Non-pigmented ciliary epithelial cell (primary cell): ENCODE measurements around the gene PCSK9.
"Not testable (repeated sequence)": the region's sequence is repeated elsewhere in the genome, so short reads cannot be mapped to it uniquely, and the experiment has no call there.

Experiments used
- DNase-seq: peaks from one replicate; pipeline ENCODE4 v3.0.0-alpha.2; 2010; ENCODE audit warnings: low read depth

PCSK9 gene

DNA sequence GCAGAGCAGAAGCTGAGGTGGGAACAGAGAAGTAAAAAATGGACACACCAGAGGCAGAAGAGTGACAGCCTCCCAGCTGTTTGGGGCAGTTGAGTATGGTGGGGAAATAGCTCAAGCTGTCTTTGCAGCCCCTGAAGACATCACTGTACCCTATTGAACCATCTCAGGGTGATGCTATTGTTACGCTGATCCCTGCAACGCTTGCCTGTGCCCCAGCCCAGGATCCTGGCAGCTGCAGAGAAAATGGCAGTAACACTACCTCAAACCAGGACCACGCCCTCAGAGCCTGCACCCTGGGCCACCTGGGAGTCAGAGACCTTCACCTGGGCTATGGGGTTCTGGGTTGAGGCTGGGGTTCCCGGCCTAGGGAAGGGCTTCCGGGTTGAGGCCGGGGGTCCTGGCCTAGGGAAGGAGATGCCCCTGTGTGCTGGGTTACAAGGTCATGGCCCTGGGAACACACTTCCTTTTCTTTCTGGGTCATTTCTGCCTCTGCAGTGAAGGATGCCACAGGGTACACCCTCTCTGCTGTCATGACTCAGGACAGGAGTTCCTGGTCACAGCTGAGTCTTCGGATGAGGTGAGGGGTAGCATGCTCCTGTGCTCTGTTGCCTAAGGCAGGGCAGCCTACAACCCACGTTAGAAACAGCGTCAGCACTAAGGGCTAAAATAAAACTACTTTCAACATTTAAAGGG, 29.0 kb upstream of the PCSK9 start:
- no peak for DNase-seq

DNA sequence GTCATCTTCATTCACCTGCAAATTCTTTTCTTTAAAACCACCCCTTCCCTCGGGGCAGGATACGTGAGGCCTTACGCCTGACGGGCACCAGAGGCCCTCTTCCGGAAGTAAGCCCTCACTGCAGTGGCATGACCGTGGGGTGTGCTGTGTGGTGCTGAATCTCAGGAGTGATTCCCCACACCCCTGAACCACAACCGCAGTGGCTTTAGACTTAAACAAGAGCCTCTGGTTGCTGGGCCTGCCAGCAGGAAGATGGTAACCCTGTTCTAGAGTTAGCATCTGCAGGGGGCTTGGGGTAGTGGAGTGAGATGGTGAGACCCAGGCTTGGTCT, 28.5 kb upstream of the PCSK9 start:
- no peak for DNase-seq

- DNase-seq = no peak
Observed at GRCh38 chr1:55012661-55013060, 26.7 kb upstream of the PCSK9 start.

DNA sequence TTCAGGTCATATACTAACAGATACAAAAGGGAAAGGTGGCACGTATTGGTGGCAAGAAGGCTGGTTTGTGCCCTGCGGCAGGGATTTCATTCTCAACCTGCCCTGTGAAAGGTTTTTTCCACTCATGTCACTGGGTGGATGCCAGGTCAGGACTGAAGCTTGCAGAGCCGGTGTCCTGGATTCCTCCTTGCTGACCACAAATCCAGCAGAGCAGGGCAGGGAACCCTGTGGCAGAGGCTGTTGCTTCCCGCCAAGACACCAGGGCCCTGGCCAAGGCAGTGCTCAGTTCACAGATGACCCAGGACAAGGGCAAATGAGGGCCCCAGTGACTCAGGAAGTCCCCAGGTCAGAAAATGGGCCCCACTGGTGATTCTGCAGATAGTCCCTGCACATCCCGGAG, 24.2 kb upstream of the PCSK9 start:
- DNase-seq = no peak

DNA sequence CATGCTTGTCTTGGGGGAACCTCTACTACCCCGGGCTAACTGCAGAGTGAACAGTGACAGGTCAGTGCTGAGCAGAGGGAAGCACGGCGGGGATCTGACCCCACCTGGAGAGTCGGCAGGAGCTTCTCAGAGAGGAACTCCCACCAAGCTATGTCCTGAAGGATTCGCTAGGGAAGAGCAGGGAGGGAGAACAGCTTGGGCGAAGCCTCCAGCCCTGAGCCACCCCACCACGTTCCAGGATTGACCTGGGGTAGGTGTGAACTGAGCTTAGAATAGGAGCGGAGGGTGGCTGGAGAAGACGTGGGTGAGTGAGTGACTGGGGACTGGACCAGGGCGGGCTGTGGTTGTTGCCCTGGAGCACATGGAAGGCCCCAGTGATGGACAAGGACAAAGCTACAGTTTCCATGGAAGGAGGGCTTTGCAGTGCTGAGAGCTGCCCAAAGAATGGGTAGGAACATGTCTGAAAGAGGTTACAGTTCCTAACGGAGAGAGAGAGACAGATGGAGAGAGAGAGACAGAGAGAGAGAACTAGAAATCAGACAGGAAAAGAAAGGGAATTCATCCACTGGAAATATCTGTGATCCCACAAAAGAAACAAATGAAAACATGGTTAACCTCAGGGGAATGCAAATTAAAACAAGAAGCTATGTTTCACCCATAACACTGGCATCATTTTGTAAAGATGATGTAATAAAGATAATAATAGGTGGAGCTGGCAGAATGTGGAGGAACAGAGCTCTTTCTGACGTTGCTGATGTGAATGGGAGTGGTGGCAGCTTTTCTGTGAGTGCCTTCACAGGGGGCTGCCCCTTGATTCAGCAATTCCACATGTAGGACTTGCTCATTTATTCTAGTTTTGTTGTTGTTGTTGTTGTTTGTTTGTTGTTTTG, 23.4 kb upstream of the PCSK9 start:
- DNase-seq = peak; percentile 13

GRCh38 chr1:55018395-55018794, 21.0 kb upstream of the PCSK9 start:
- DNase-seq = no peak

GRCh38 chr1:55021942-55022546, 17.3 kb upstream of the PCSK9 start:
- DNase-seq = peak; percentile 49

DNA sequence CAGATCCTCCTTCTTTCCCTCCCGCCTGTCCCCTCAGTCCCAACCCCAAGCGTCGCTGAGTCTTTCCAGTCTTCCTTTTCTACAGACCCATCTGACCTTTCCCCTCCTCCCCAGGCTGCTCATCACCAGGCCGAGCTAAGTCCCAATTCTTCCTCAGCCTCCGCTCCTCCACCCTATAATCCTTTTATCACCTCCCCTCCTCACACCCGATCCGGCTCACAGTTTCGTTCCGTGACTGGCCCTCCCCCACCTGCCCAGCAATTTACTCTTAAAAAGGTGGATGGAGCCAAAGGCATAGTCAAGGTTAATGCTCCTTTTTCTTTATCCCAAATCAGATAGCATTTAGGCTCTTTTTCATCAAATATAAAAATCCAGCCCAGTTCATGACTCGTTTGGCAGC, 15.2 kb upstream of the PCSK9 start:
- DNase-seq = not testable (repeated sequence)

- DNase-seq = not testable (repeated sequence)
Observed at GRCh38 chr1:55026682-55027081, 12.7 kb upstream of the PCSK9 start.

- DNase-seq = not testable (repeated sequence)
Observed at GRCh38 chr1:55031098-55031497, 8.2 kb upstream of the PCSK9 start.

DNA sequence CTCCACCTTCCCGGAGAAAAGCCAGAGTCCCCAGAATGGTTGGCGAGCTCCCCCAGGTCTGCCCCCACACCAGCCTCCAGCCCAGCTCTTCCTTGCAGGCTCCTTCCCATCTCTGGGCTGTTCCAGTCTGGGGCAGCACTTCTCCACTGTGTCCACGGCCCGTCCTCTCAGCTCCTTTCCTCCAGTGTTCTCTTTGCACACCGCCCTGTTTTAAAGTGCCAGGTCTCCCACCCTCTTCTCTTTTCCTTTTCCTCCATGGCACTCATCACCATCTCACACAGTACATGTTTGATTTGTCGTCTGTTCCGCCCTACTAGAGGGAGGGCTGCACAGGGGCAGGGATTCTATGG, 6.1 kb upstream of the PCSK9 start:
- no peak for DNase-seq

- no peak for DNase-seq
Observed at GRCh38 chr1:55034476-55035133, 4.7 kb upstream of the PCSK9 start.

- no peak for DNase-seq
Observed at GRCh38 chr1:55035904-55036303, 3.4 kb upstream of the PCSK9 start.

DNA sequence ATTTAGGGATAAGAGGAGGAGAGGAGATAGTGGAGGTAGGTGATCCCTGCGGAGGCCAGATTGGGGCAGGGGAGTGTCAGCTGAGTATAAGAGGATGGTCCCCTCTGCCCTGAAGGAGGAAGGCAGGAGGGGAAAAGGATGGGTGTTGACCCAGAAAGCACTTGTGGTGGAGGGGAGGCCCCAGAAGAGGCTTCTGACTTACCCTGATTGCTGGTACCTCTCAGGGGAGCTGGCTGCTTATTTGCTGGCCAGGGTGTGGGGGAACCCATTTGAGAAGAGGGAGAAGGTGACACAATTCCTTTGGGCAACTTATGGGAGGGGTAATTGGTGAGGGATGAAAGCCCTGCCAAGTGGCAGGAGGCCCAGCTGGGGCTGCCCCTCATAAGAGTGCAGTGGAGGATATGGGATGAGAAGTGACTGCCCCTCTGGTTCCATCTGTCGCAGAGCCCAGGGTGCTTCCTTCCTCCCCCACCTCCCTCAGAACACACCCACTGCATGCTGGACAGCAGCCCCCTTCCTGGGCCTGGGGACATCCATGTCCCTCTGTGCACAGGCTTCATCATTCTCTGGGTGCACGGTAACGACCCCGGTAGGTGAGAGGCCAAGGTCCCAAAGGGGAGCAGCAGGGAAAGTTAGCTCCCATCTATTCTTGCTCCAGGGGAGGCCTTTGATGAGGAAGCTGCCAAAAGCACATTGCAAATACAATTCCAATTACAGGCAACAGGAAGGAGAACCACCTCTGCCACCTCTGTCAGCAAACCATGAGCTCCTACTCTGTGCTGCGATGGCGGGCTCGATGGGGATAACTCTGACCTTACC, 1.4 kb upstream of the PCSK9 start:
- no peak for DNase-seq

GRCh38 chr1:55038552-55038838, 853 bp upstream of the PCSK9 start:
- DNase-seq = no peak

GRCh38 chr1:55038974-55039341, 390 bp upstream of the PCSK9 start:
- no peak for DNase-seq

- no peak for DNase-seq
Observed at GRCh38 chr1:55040083-55040932, 960 bp downstream of the PCSK9 start.

- no peak for DNase-seq
Observed at GRCh38 chr1:55040933-55041494, 1.7 kb downstream of the PCSK9 start.

- DNase-seq = no peak
Observed at GRCh38 chr1:55041613-55042012, 2.3 kb downstream of the PCSK9 start.

DNA sequence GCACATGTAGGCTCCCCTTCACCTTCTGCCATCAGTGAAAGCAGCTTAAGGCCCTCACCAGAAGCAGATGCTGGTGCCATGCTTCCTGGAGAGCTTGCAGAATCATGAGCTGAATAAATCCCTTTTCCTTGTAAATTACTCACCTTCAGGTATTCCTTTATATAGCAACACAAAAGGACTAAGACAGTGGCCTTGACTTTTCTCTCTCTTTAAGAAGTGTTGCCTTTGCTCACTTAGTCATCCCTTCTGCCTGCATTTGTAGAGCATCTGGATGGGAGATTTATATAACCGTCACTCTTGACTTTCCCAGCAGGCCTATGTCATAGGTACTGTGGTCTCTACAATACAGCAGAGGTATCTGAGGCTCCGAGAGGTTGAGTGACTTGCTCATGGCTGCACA, 3.7 kb downstream of the PCSK9 start:
- DNase-seq = no peak

DNA sequence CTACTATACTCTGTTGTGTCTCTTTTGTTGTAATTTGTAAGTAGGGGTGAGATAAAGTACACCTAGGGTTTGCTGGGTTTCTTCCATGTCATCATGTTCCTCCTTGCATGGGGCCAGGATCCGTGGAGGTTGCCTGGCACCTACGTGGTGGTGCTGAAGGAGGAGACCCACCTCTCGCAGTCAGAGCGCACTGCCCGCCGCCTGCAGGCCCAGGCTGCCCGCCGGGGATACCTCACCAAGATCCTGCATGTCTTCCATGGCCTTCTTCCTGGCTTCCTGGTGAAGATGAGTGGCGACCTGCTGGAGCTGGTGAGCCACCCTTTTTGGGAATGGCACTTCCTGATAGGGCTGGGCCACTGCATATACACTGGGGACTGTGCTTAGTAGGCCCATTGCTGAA, 4.4 kb downstream of the PCSK9 start:
- no peak for DNase-seq
